HUDEP-2 (cell line): ENCODE data around the gene ZDHHC8.

Source experiments
- DNase-seq, 76 experiments: peaks; one replicate each; lab custom pipeline; 2025; ENCODE audit not compliant: unreplicated experiment in 76 of 76; lab: John Stamatoyannopoulos, UW

Gene ZDHHC8

DNA sequence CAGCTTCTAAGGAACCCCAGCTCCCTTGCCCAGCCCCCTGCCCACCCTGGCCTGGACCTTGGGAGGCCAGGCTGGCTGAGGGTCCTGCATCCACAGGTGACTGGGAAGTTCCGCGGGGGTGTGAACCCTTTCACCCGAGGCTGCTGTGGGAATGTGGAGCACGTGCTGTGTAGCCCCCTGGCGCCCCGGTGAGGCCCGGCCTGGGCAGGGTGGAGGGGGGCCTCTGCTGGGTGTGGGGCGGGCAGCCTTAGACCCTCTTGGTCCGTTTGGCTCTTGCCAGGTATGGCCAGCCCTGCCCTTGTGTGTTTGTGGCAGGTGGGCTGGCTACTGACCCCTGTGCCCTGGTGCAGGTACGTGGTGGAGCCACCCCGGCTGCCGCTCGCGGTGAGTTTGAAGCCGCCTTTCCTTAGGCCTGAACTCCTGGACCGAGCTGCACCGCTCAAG, 8.9 kb downstream of the ZDHHC8 start:
- no peak for DNase-seq

DNA sequence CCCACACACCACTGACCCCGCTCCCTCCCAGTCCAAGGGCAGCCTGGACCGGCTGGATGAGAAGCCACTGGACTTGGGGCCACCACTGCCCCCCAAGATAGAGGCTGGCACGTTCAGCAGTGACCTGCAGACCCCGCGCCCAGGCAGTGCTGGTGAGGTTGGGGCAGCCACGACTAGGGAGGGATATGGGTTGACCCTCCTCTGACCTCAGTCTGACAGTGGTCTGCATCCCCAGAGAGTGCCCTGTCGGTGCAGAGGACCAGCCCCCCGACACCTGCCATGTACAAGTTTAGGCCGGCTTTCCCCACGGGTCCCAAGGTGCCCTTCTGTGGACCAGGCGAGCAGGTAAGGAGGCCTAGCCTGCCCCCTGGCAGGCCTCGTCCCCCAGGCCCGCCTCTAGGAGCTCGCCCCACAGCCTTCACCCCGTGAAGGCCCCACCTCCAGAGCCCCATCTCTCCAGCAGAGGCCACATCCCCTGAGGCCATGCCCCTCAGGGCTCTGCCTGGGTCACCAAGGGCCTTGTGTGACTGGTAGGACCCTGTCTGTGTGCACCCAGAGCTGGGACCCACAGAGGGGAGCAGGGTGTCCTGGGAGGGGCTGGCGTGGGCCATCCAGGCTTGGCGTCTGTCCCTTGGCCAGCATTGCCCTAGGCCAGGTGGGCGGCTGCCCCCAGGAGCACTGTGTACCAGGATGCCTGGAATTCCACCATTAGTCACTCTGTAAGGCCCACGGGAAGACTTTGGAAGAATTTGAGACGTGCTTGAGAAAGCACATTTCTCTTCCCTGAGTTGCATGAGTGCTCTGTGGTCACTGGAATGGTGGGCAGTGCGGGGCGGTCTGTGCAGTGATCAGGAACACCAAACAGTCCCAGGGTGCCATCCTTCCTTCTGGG, 9.8 kb downstream of the ZDHHC8 start:
- DNase-seq: no peak

DNA sequence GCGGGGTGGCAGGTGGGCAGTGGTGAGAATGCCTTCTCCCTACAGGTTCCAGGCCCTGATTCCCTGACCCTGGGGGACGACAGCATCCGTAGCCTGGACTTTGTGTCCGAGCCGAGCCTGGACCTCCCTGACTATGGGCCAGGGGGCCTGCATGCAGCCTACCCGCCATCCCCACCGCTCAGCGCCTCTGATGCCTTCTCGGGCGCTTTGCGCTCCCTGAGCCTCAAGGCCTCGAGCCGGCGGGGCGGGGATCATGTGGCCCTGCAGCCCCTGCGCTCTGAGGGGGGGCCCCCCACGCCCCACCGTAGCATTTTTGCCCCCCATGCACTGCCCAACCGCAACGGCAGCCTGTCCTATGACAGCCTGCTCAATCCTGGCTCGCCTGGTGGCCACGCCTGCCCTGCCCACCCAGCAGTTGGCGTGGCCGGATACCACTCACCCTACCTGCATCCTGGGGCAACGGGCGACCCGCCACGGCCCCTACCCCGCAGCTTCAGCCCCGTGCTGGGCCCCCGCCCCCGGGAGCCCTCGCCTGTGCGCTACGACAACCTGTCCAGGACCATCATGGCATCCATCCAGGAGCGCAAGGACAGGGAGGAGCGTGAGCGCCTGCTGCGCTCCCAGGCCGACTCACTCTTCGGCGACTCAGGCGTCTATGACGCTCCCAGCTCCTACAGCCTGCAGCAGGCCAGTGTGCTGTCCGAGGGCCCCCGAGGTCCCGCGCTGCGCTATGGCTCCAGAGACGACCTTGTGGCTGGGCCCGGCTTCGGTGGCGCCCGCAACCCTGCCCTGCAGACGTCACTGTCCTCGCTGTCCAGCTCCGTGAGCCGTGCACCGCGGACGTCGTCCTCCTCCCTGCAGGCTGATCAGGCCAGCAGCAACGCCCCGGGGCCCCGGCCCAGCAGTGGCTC, 11.4 kb downstream of the ZDHHC8 start:
- no peak for DNase-seq

GRCh38 chr22:20143883-20144665, 12.5 kb downstream of the ZDHHC8 start:
- DNase-seq: no peak

DNA sequence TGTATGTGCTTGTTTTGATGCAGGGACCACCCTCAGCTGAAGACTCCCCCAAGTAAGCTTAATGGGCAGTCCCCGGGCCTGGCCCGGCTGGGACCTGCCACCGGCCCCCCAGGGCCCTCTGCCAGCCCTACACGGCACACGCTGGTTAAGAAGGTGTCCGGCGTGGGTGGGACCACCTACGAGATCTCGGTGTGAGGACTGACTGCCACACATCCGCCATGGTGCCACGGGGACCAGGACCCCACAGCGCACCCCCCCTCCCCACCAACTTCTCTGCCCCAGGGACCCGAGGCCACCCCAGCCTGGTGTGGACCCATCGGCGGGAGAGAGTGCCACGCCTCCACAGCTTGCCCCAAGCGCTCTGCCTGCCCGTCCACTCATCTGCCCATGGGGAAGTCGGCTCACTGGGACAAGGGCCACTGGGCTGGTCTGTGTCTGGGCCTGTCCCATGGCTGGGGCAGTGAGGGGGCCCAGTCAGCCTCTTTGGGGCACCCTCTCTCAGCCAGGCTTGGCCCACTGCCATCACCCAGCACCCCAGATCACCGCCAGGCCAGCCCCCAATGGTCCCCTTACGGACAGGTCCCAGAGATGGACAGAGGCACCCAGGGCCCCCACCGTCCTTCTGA, 13.7 kb downstream of the ZDHHC8 start:
- DNase-seq: no peak

DNA sequence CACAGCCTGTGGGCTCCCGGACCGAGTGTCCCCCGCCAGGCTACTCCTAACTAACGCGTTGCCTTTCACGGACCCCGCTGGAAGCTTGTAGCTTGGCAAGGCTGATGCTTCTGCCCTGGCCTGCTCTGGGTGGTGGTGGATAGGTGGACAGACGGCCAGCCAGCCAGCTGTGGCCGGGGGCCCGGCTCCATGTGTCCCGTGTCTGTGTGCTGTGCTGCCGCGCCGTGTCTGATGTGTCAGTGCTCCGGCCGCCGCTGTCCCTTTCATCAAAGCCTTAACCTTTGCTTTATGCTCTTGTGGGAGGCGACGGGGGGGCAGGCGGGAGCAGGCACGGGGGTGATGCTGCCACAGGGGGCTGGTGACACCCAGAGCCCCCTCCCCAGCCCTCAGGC, 14.2 kb downstream of the ZDHHC8 start:
- no peak for DNase-seq

DNA sequence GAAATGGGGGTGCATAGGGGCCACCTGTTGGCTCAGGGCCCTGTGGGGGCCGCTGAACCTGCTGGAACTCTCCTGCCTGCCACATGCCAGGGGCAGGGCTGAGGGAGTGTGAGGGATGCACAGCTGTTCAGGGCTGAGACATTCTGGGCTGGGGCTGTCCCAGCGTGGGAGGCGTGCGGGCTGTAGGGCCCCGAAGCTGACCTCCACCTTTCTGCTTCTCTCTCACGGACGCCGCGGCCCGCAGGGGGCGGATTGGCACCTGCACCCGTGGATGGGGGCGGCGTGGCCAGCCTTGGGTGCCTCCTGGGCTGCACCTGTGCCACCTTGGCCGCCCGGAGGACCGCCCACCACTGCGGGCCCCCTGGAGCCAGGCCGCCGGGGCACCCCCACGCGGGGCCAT, 15.2 kb downstream of the ZDHHC8 start:
- DNase-seq: no peak

DNA sequence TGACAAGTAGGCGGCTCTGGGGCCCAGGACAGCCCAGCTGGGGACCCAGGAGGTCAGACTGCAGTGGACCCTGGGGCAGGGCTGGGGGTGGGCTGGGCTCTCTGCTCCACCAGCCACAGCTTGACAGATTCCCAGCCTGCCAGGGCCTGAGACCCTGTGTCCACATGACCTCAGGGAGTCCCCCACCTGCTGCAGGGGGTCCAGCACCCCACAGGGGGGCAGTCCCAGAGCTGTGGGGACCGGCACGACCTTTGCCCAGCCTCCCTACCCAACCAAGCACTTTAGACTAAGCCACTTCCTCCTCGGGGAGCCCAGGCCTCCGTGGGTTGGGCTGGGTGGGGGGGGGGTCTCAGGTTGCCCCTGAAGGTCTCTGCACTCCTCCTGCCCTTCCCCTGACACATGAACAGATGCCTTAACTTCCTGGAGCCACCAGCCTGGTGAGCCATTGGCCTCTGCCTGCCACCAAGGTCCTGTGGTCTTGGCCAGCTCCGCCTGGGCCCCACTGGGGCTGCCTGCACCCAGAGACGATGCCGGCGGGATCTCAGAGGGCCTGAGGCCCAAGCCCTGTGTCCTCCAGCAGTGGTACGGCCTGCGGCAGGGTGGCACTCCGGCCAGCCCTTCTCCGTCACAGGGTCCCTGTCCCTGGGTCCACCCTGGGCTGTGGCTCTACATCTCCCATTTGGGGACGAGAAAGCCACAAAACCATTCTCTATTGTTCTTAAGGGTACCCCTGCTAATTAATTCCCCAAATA, 15.8 kb downstream of the ZDHHC8 start:
- DNase-seq: no peak

- no peak for DNase-seq
Measured at GRCh38 chr22:20148414-20148813, 16.8 kb downstream of the ZDHHC8 start.

GRCh38 chr22:20149257-20150250, 17.9 kb downstream of the ZDHHC8 start:
- no peak for DNase-seq

DNA sequence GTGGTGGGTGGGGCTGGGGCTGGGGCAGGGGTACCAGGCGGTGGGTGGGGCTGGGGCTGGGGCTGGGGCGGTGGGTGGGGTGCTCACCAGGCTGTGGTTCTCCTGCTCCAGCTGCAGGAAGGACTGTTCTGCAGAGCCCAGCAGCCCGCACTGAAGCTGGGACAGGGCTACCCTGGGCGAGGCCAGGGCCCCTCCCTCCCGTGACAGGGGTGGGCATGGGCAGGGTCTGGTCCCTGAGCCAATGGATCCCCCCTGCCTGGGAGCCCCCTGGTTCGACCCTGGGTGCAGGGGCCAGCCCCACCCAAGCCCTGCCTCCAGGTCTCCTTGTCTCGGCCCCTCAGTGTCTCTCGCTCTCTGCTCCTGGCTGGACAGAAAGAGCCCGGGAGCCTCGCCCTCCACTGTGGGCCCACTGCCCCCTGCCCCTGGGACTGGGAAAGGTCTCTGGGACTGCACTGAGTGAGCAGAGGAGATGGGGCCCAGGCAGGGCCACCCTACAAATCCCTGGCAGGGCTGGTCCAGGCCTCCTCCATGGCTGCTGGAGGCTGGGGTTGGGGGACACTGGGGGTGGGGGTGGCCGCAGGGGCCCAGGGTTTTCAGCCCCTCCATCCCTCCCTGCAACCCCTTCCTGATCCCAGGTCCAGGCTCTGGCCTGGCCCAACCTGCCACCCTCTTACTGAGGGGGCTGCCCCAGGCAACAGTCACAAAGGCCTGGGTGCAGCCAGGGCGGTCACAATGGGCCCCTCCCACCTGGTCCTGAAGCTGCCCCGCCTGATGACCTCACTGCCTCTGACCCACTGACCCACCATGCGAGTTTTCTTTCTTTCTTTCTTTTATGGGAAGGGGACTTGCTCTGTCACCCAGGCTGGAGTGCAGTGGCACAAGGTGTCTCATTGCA, 19.0 kb downstream of the ZDHHC8 start, which contains the start of gene CCDC188:
CCDC188 (minus strand) TSS at position 675 of the 895 bp plus-strand sequence; CDS start at position 606, 69 bp downstream.
- DNase-seq: no peak

DNA sequence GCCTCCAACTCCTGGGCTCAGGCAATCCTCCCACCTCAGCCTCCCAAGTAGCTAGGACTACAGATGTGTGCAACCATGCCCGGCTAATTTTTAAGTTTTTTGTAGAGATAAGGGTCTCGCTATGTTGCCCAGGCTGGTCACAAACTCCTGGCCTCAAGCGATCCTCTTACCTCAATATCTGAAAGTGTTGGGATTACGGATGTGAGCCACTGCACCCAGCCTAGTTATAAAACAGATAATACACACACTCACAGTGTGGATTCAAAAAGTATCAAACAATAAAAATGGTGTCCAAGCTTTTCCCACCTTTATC, 19.6 kb downstream of the ZDHHC8 start:
- no peak for DNase-seq

- no peak for DNase-seq
Measured at GRCh38 chr22:20152464-20152890, 20.9 kb downstream of the ZDHHC8 start.

DNA sequence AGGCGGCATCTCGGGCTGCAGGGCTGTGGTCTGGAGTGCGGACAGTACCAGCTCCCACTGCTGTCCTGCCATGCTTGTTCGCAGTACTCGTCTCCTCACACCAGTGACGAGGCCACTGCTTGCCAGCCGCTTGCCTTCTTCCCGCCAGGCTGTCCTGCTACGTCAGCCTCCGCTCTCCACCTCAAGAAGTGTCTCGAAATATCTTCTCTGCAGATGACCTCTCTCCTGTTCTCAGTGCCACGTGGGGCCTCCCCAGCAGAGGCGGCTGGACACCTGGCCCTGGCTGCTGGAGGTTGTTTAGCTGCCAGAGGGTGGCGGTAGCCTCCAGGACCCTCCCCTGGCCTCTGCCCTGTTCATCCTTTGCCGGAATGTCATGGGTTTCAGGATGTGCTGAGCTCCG, 22.3 kb downstream of the ZDHHC8 start:
- no peak for DNase-seq

GRCh38 chr22:20154602-20155187, 23.1 kb downstream of the ZDHHC8 start:
- DNase-seq: no peak

DNA sequence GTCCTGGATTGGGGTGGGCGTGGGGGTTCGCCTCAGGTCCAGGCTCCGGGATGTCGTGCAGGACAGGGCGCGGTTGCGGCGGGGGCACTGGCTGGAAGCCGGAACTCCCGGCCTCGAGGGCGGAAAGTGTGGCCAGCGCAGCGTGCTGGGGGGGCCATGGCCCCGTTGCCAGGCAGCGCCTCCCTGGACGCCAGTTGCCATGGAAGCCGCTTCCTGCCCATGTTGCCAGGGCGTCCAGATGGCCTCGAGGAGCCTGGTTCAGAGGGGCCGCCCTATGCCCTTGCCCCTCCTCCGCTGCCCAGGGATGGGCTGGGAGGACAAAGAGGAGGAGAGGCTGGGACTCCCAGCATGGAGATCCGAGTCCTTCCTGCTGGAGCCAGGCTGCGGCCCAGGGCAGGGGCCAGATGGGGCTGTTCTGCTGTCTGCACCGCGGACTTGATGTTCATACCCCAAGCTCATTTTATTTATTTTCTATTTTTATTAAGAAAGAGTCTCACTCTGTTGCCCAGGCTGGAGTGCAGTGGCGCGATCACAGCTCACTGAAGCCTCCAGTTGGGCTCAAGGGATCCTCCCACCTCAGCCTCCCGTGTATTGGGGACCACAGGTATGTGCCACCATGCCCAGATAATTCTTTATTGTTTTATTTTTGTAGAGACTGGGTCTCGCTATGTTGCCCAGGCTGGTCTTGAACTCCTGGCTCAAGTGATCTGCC, 23.9 kb downstream of the ZDHHC8 start:
- no peak for DNase-seq

DNA sequence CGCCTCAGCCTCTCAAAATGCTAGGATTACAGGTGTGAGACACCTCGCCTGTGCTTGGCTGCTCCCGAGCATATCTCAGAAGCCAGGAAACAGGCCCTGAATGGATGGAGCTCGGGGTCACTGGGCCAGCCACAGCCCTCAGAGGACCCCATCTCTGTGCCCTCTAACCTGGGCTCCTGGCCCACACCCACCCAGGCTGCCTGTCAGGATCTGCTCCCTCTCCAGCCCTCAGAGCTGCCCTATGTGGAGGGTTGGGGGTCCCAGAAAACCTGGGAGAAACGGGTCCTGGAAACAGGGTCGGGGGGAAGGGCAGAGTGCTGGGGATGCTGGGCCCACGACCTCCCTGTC, 24.4 kb downstream of the ZDHHC8 start:
- DNase-seq: no peak
